Lower leg skin (tissue), 3 donors: ENCODE results near the gene FHIP2A.

ENCODE experiments used
- POLR2A ChIP-seq, 2 donors: fragments of 450-650 bp; IDR thresholded peaks; one replicate each; pipeline ENCODE4 v1.6.1; 2016 to 2017; ENCODE audit warnings: antibody characterized with exemption in 2 of 2, mild to moderate bottlenecking in 1 of 2, moderate library complexity in 1 of 2
- TF ChIP-seq, protein P1 (sequence below), 3 donors: fragments of 450-650 bp; IDR thresholded peaks; one replicate each; pipeline ENCODE4 v1.5.1; 2016; ENCODE audit warnings: antibody characterized with exemption in 3 of 3, mild to moderate bottlenecking in 3 of 3, moderate library complexity in 2 of 3

DNA sequence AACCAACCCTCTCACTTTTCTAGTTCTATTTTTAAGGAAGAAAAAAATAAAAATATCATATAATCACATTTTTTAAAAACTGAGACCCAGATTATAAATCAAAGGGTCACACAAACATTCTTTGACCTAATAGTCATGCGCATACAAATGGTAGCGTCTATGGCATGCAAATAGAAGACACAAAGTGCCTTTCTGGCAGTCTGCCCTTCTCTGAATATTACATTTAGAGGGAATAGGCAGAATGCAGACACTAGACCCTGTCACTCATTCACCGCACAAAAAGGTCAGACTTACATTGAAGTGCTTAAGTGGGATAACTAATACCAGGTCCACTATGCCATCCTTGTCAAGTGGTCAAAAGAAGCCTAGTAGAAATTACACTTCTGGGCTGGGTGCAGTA is 26.5 kb upstream of the FHIP2A start:
- TF ChIP-seq, protein P1, sequence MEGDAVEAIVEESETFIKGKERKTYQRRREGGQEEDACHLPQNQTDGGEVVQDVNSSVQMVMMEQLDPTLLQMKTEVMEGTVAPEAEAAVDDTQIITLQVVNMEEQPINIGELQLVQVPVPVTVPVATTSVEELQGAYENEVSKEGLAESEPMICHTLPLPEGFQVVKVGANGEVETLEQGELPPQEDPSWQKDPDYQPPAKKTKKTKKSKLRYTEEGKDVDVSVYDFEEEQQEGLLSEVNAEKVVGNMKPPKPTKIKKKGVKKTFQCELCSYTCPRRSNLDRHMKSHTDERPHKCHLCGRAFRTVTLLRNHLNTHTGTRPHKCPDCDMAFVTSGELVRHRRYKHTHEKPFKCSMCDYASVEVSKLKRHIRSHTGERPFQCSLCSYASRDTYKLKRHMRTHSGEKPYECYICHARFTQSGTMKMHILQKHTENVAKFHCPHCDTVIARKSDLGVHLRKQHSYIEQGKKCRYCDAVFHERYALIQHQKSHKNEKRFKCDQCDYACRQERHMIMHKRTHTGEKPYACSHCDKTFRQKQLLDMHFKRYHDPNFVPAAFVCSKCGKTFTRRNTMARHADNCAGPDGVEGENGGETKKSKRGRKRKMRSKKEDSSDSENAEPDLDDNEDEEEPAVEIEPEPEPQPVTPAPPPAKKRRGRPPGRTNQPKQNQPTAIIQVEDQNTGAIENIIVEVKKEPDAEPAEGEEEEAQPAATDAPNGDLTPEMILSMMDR (IDR thresholded peaks at IDR 0.05), result no peak
- TF ChIP-seq POLR2A (IDR thresholded peaks at IDR 0.05), result no peak
